PC-3 (cell line): ENCODE measurements around the gene CASQ2.

Experiments
- CTCF ChIP-seq: fragments of 300-600 bp; sonication (generic); conservative IDR thresholded peaks from 2 replicates; pipeline ENCODE4 v1.5.1; 2017; ENCODE audit warnings: antibody characterized with exemption, low read depth, mild to moderate bottlenecking, low read length
- EZH2 ChIP-seq: fragments of 300-600 bp; sonication (generic); IDR thresholded peaks from one replicate; pipeline ENCODE4 v1.6.1; 2017; ENCODE audit warnings: antibody characterized with exemption, mild to moderate bottlenecking, low read length; ENCODE audit not compliant: unreplicated experiment
- EZH2phosphoT487 ChIP-seq: fragments of 300-600 bp; sonication (generic); IDR thresholded peaks from 2 replicates; pipeline ENCODE4 v1.6.1; 2018; ENCODE audit warnings: mild to moderate bottlenecking, antibody characterized with exemption, low read length, borderline replicate concordance

GRCh38 chr1:115753830-115754229 lies 14.7 kb downstream of the CASQ2 start:
- TF ChIP-seq CTCF = no peak
- no peak for TF ChIP-seq EZH2
- no peak for TF ChIP-seq EZH2phosphoT487
